ENCODE results near the gene POLE2. TPM values are rescaled to one million over a fixed set of nuclear protein-coding genes. Genes with fewer than 3 reads are reported as not detected.
"Not testable (repeated sequence)": the region's sequence is repeated elsewhere in the genome, so short reads cannot be mapped to it uniquely, and the experiment has no call there.

Gene POLE2
- polyA plus RNA-seq, 3 donors: 14.1 to 15.9 (median 14.9) TPM

- DNase-seq (ENCODE audit: low read depth in 3 of 3, low spot score in 2 of 3): peak; percentile 93 to 98 (median 96)
Measured at GRCh38 chr14:49620182-49621113, 67.6 kb downstream of the POLE2 start, which contains the start of the genes MGAT2 and RPL36AL. Gene MGAT2 (plus strand): TSS chr14:49620799. CDS start chr14:49621269, 470 bp downstream. Gene RPL36AL (minus strand): TSS chr14:49620626. CDS start chr14:49619104, 1,522 bp downstream.

- no peak for DNase-seq (ENCODE audit: low read depth in 3 of 3, low spot score in 2 of 3)
Measured at GRCh38 chr14:49619730-49620129, 68.3 kb downstream of the POLE2 start.

GRCh38 chr14:49619273-49619672 lies 68.7 kb downstream of the POLE2 start:
- DNase-seq (ENCODE audit: low read depth in 3 of 3, low spot score in 2 of 3): not testable (repeated sequence)

DNA sequence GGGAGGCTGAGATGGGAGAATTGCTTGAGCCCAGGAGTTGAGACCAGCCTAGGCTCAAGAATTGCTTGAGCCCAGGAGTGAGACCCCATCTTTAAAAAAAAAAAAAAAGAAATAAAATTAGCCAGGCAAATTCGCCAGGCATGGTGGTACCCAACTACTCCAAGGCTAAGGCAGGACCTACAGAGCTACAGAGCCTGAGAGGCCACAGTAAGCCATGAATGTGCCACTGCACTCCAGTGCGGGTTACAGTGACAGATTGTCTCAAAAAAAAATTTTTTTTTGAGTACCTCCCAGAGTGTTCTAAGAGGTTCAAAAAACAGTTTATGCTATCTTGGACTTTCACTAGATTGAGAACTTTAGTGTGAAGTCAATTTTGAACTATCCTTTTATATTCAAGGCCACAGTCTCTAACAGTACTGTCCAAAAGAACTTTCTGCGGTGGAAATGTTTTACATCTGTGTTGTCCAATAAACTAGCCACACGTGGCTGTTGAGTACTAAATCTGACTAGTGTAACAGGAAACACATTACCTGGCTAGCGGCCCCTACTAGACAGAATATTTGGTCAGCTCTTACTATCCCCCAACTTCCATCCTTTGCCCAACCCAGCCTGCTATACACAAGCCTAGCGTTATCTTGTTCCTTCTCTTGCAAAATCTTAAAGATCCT lies 70.0 kb downstream of the POLE2 start:
- DNase-seq (ENCODE audit: low read depth in 3 of 3, low spot score in 2 of 3): no peak

DNA sequence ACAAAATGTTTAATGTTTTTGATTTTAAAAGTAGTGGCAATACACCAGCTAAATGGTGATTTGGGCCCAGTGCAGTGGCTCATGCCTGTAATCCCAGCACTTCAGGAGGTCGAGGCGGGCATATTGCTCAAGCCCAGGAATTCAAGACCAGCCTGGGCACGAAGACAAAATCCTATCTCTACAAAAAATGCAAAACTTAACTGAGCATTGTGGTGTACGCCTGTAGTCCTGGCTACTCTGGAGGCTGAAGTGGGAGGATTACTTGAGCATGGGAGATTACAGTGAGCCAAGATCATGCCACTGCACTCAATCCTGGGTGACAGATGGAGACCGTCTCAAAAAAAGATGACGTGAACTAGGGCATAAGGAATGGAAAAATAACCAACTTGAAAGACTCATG lies 72.2 kb downstream of the POLE2 start:
- DNase-seq (ENCODE audit: low read depth in 3 of 3, low spot score in 2 of 3): no peak

- no peak for DNase-seq (ENCODE audit: low read depth in 3 of 3, low spot score in 2 of 3)
Measured at GRCh38 chr14:49614196-49614595, 73.8 kb downstream of the POLE2 start.

DNA sequence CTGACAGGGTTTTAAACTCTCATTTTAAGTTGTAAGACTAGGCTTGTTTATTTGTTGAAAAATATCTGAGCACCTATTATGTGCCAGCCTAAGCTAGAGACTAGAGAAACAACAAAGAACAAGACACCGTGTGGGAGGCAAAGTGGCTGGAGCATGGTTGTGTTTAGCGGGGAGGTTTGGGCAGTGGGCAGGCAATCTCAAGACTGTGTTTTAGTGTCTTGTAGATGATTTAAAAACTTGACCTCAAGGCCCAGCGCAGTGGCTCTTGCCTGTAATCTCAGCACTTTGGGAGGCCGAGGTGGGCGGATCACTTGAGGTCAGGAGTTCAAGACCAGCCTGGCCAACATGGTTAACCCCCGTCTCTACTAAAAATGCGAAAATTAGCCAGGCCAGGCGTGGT lies 75.3 kb downstream of the POLE2 start:
- no peak for DNase-seq (ENCODE audit: low read depth in 3 of 3, low spot score in 2 of 3)

DNA sequence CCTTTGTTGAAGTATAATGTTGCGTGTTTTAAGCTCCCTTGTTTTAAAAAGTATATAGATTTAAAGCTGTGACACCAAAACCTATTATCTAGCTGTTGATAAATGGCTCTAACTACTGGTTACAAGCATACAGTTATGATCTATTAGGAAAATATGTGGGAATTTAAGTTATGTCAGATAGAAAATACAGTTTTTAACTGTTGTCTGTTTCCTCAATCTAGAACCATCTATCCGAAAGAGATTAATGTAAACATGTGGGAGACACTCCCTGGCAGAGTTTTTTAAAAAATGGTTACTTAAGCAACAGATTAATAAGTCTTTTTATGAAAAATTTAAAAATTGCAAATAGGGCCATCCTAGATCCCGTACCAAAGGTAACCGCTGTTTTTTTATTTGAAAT lies 75.8 kb downstream of the POLE2 start:
- no peak for DNase-seq (ENCODE audit: low read depth in 3 of 3, low spot score in 2 of 3)

DNA sequence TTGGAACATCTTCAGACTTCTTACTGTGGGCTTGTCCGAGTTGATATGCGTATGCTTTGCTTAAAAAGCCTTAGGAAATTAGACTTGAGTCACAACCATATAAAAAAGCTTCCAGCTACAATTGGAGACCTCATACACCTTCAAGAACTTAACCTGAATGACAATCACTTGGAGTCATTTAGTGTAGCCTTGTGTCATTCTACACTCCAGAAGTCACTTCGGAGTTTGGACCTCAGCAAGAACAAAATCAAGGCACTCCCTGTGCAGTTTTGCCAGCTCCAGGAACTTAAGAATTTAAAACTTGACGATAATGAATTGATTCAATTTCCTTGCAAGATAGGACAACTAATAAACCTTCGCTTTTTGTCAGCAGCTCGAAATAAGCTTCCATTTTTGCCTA lies 80.4 kb downstream of the POLE2 start:
- DNase-seq (ENCODE audit: low read depth in 3 of 3, low spot score in 2 of 3): no peak

DNA sequence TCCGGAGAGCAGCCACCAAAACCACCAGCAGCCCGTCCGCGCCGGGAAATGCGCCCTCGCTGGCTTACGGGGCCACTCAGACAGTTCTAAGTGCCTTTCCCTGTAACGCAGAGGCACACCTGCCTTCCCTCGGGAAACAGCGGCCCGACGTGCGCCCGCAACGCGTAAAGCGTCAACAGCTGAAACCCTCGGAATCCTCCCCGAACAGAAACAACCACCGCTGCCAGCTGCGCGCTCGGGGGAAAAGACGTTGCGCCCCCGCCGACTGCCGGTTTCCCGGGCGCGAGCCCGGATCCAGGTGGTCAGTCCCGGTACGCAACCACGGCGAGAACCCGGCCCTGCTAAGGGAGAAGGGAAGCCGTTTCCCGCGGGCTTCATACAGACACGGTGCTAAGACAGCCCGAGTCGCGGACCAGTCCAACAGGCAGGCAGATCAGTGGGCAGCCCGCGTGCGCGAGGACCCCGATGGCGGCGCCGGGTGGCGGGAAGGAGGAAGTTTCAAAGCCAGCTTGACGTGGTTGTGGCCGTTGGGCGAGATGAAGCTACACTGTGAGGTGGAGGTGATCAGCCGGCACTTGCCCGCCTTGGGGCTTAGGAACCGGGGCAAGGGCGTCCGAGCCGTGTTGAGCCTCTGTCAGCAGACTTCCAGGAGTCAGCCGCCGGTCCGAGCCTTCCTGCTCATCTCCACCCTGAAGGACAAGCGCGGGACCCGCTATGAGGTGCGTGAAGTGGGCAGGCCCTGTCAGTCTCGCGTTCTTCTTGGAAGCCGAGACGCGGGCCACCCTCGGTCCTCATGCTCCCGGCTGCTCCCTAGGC lies 89.3 kb downstream of the POLE2 start, which contains the start of gene LRR1:
Gene LRR1, plus strand, starts transcription at position 456 of the 816 bp plus-strand sequence. Its CDS starts 81 bp downstream, at position 537.
- peak; percentile 73 to 80 (median 73) for DNase-seq (ENCODE audit: low read depth in 3 of 3, low spot score in 2 of 3)

DNA sequence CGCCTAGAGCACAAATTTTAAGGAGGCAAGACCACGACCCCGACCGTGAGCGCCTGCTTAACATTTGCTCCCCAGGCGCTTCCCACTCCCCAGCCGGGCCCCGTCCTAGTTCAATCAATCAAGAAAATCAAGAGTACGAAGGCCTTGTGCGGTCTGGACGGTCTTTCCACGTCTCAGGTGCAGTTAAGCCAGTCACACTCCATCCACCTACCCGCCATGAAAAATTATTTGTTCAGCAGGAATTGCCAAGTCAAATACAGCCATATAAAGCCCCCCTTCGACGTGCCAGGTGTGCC lies 89.9 kb downstream of the POLE2 start:
- no peak for DNase-seq (ENCODE audit: low read depth in 3 of 3, low spot score in 2 of 3)

DNA sequence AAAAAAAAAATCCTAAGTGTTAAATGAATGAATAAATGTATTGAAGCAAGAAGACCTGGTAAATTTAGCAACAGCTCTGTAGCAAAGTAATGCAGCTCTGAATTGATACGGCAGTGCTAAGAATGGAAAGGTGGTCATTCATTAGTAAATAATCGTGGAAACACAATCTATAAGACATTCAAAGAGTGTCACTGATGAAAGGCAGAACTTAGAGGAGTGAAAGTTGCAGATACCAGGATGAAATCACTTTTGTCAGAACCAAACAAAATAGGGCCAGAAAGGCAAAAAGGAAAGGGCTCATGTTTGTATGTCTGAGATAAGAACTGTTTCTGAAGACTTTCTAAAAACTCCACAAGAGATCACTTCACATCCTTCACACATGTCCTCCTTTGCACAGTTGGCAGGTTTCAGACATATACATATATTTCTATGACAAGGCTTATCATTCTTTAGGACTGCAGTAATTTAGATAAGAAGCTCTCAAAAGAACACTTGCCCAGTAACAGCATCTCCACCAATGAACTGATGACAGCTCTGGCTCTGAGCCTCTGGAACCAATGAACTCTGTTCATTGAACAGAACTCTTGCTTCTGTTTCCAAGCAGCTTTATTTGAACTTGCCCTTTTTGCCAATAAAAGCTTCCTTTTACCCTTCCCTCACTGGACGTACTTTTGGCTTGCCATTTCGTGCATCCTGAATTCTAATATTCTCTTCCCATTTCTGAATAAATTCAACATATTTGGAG lies 93.5 kb downstream of the POLE2 start:
- no peak for DNase-seq (ENCODE audit: low read depth in 3 of 3, low spot score in 2 of 3)

Other genes with a start within 250 kb of the POLE2 start
- 1,000 to 10,000 TPM; 1,554 to 1,852 (median 1,615) TPM for gene RPS29, start 101.8 kb downstream of the POLE2 start, polyA plus RNA-seq (ENCODE audit: insufficient read length in 3 of 3)
- gene LRR1, start 89.3 kb downstream of the POLE2 start, polyA plus RNA-seq (ENCODE audit: insufficient read length in 3 of 3): 10 to 100 TPM; 11.0 to 13.2 (median 12.1) TPM
- gene RPL36AL, start 67.6 kb downstream of the POLE2 start, polyA plus RNA-seq (ENCODE audit: insufficient read length in 3 of 3): 100 to 1,000 TPM; 200 to 245 (median 210) TPM
- gene MGAT2, start 67.4 kb downstream of the POLE2 start, polyA plus RNA-seq (ENCODE audit: insufficient read length in 3 of 3): 1 to 10 TPM; 6.7 to 8.5 (median 7.2) TPM
- 10 to 100 TPM; 17.5 to 18.7 (median 18.0) TPM for gene DNAAF2, start 53.0 kb downstream of the POLE2 start, polyA plus RNA-seq (ENCODE audit: insufficient read length in 3 of 3)
- 1 to 10 TPM; 4.7 to 6.5 (median 5.5) TPM for gene KLHDC1, start 4.9 kb upstream of the POLE2 start, polyA plus RNA-seq (ENCODE audit: insufficient read length in 3 of 3)
- 100 to 1,000 TPM; 167 to 179 (median 168) TPM for gene KLHDC2, start 79.9 kb upstream of the POLE2 start, polyA plus RNA-seq (ENCODE audit: insufficient read length in 3 of 3)
- 100 to 1,000 TPM in 1 of 3 donors, 10 to 100 TPM in 2; 89.4 to 103 (median 97.9) TPM for gene NEMF, start 164.6 kb upstream of the POLE2 start, polyA plus RNA-seq (ENCODE audit: insufficient read length in 3 of 3)
- 10 to 100 TPM; 89.1 to 91.7 (median 89.9) TPM for gene ARF6, start 204.9 kb upstream of the POLE2 start, polyA plus RNA-seq (ENCODE audit: insufficient read length in 3 of 3)